ENCODE data around the gene KIAA0586.

KIAA0586 gene

DNA sequence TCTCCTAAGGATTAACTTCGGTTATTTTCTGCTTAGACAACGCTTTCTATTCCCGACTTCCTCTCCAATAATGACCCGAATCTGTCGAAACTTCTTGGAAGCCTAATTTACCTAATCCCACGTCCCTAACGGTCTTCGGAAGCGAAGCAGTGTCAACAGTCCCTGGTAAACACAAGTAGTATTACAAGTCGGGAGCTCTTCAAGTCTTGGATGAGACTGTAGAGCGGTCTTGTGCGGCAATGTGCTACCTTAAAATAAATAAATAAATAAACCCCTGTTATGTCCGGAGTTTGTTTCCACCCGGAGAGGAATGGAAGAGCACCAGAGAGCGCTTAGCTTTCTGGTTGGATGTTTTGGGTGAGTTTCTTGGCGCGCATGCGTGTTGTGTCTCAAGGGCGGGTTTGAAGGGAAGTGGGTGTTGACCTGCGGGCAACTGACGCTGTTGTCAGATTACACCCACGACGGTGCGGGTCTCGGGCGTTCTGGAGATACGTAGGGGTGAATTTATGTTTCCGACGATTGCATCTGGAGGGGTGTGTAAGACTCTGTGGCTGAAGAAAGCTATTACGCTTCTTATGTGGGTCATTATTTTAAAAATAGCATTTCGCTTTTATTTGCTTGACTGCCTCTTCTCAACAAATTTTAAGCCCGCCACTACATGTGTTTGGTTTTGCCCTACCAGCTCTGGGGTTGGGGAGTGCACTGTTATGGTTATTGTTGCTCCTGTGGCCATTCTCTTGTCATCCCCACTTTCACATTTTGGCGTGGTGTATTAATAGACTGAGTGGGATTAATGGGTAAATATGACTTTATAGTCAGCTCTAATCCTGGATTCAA is at the start of gene KIAA0586, which contains the start of gene TIMM9:
TSS of gene KIAA0586 (plus strand) at position 439 of the 837 bp plus-strand sequence. CDS start 546 bp downstream, outside the sequence.
TSS of gene TIMM9 (minus strand) at position 251 of the 837 bp plus-strand sequence. CDS start 15,586 bp downstream, outside the sequence.
- H3K36me3 ChIP-seq, result no peaks in the 10 kb centered on the region

DNA sequence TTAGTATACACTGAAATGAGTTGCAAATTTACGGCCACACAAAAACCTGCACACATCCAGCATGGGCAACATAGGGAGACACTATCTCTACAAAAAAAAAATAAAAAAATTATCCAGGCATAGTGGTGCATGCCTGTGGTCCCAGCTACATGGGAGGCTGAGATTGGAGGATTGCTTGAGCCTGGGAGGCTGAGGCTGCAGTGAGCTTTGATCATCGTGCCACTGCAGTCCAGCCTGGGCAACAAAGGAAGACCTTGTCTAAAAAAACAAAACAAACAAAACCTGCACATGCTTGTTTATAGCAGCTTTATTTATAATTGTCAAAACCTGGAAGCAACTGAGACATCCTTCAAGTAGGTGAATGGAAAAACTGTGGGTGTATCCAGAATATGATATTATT is 36.7 kb upstream of the KIAA0586 start:
- Histone ChIP-seq H3K27ac (no peak overlapping the region), H3K4me3 (ENCODE audit: low read depth in 1 of 2, low read length in 1 of 2) (no peak overlapping the region), H3K36me3 (peaks cover 3% of the 10 kb centered on the region), H3K4me1 (ENCODE audit: control insufficient read depth in 1 of 2, insufficient read depth in 1 of 2, low read depth in 1 of 2, low read length in 1 of 2) (peaks cover 4 to 7% of the 10 kb centered on the region in 2 experiments), H3K27me3 (no peaks in the 10 kb centered on the region), H3K9me3 (no peaks in the 10 kb centered on the region)
- TF ChIP-seq, protein P1, sequence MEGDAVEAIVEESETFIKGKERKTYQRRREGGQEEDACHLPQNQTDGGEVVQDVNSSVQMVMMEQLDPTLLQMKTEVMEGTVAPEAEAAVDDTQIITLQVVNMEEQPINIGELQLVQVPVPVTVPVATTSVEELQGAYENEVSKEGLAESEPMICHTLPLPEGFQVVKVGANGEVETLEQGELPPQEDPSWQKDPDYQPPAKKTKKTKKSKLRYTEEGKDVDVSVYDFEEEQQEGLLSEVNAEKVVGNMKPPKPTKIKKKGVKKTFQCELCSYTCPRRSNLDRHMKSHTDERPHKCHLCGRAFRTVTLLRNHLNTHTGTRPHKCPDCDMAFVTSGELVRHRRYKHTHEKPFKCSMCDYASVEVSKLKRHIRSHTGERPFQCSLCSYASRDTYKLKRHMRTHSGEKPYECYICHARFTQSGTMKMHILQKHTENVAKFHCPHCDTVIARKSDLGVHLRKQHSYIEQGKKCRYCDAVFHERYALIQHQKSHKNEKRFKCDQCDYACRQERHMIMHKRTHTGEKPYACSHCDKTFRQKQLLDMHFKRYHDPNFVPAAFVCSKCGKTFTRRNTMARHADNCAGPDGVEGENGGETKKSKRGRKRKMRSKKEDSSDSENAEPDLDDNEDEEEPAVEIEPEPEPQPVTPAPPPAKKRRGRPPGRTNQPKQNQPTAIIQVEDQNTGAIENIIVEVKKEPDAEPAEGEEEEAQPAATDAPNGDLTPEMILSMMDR (IDR thresholded peaks at IDR 0.05), result no peak

More for the DNA sequence above, at the start of gene KIAA0586, which contains the start of gene TIMM9:
- H3K27me3 ChIP-seq, result no peaks in the 10 kb centered on the region
- TF ChIP-seq, protein P1 (IDR thresholded peaks at IDR 0.05), result peak; percentile 18
- H3K9me3 ChIP-seq, result no peaks in the 10 kb centered on the region
- H3K4me3 ChIP-seq (ENCODE audit: low read depth in 1 of 2, low read length in 1 of 2), result peak within 1 kb of the TSS; percentile 78 to 92
- H3K4me1 ChIP-seq (ENCODE audit: control insufficient read depth in 1 of 2, insufficient read depth in 1 of 2, low read depth in 1 of 2, low read length in 1 of 2), result peaks cover 17 to 19% of the 10 kb centered on the region in 2 experiments
- peak within 1 kb of the TSS; percentile 90 for H3K27ac ChIP-seq

DNA sequence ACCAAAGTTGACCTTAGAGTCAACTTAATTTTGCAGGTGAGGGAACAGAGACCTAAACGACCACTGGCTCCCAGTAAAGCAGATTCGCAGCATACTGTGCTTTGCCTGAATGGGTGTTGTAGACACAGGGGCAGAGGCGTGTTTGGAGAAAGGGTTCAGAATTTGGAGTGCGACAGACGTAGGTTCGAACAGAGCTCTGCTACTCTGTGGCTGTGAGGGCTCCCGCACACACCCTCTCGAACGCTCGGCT is 32.0 kb upstream of the KIAA0586 start:
- Histone ChIP-seq H3K4me1 (ENCODE audit: control insufficient read depth in 1 of 2, insufficient read depth in 1 of 2, low read depth in 1 of 2, low read length in 1 of 2) (peaks cover 10 to 13% of the 10 kb centered on the region in 2 experiments), H3K27me3 (peaks cover 3% of the 10 kb centered on the region), H3K4me3 (ENCODE audit: low read depth in 1 of 2, low read length in 1 of 2) (peak overlapping the region; percentile 56 to 57), H3K9me3 (no peaks in the 10 kb centered on the region), H3K36me3 (no peaks in the 10 kb centered on the region), H3K27ac (peak overlapping the region; percentile 29)
- TF ChIP-seq, protein P1 (IDR thresholded peaks at IDR 0.05), result no peak

DNA sequence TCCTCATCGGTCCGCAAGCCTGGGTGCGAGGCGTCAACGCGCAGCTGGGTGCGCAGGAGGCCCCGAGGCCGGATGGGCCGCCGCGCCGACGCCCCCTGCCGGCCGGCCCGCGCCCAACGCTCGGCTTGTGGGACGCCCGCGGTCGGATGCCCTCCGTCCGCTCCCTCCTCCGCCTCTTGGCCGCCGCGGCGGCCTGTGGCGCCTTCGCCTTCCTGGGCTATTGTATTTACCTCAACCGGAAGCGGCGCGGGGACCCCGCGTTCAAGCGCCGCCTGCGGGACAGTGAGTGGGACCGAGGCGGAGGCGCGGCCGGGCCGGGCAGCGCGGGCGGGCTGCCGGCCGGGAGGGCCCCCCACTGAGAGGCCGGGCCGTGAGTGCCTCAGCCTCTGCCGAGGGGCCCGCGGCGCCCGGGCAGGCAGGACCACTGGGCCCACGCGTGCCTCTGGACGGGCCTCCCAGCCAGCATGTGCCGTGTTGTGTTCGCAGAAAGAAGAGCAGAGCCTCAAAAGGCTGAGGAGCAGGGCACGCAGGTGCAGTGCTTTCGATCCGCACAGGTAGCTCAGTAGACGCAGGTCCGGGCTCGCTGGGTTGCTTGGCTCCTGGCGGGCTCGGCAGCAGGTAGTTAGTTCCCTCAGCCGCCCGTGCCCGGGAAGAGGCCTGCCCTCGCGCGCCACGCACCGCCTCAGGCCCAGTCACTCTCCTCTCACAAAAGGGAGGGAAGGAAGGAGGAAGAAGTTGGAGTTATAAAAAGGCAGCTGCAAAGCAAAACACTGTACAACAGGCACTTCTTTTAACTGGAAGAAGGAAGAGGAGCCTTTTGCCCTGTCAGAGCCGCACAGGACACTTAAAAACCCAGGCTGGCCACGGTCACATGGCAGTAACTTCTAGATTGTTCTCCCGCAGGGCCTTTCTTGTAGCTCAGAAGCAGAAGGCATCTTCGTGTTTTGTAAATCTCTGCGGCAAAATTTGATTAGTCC is 31.4 kb upstream of the KIAA0586 start, which contains the start of gene TOMM20L:
TSS of gene TOMM20L (plus strand) at position 119 of the 977 bp plus-strand sequence. CDS start at position 147, 28 bp downstream.
- TF ChIP-seq, protein P1 (IDR thresholded peaks at IDR 0.05), result peak; percentile 86
- Histone ChIP-seq H3K27ac (peak within 1 kb of the TSS; percentile 29), H3K4me3 (ENCODE audit: low read depth in 1 of 2, low read length in 1 of 2) (peak within 1 kb of the TSS; percentile 56 to 57), H3K4me1 (ENCODE audit: control insufficient read depth in 1 of 2, insufficient read depth in 1 of 2, low read depth in 1 of 2, low read length in 1 of 2) (peaks cover 10 to 13% of the 10 kb centered on the region in 2 experiments), H3K36me3 (no peaks in the 10 kb centered on the region), H3K9me3 (no peaks in the 10 kb centered on the region), H3K27me3 (peaks cover 3% of the 10 kb centered on the region)

DNA sequence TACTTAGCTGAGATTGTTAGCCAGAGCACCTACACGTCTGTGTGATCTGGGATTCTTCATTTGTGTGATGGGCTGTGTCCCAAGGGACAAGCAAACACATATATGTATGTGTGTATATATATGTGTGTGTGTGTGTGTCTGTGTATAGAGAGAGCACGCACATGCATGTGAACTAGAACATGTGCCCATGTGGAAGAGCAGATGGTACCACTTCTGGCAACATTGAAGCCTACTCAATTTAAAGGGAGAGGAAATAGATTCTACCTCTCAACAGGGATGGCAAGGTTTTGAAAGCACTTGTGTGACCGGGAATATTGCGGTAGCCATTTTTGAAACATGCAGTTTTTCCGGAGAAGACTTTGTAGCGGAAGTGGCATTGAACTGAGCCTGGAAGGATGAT is 30.4 kb upstream of the KIAA0586 start:
- H3K9me3 ChIP-seq, result no peaks in the 10 kb centered on the region
- H3K27ac ChIP-seq, result no peak overlapping the region
- peaks cover 10 to 13% of the 10 kb centered on the region in 2 experiments for H3K4me1 ChIP-seq (ENCODE audit: control insufficient read depth in 1 of 2, insufficient read depth in 1 of 2, low read depth in 1 of 2, low read length in 1 of 2)
- H3K27me3 ChIP-seq, result peaks cover 3% of the 10 kb centered on the region
- no peak overlapping the region for H3K4me3 ChIP-seq (ENCODE audit: low read depth in 1 of 2, low read length in 1 of 2)
- TF ChIP-seq, protein P1 (IDR thresholded peaks at IDR 0.05), result no peak
- no peaks in the 10 kb centered on the region for H3K36me3 ChIP-seq

Measured in neutrophil (primary cell).